Measurements from ENCODE around the gene PTGIS.

PTGIS gene

DNA sequence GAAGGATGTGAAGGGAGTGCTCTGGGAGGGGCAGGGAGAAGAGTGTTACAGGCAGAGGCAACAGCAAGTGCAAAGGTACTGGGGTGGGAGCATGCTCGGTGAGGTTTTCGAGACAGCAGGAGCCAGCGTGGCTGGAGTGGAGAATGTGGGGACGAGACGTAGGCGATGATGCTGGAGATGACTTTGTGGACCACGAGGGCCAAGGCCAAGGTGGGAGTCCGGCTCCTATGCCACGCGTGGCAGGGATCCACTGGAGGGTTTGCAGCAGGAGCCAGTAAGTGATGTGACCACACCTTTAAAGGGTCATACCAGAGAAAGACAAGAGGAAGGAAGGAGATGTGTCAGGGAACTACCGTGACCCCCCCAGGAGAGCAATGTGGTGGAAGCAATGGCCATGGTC lies 7.3 kb downstream of the PTGIS start:
- no peak overlapping the region for H3K4me3 ChIP-seq (ENCODE audit: low read depth, low read length)

DNA sequence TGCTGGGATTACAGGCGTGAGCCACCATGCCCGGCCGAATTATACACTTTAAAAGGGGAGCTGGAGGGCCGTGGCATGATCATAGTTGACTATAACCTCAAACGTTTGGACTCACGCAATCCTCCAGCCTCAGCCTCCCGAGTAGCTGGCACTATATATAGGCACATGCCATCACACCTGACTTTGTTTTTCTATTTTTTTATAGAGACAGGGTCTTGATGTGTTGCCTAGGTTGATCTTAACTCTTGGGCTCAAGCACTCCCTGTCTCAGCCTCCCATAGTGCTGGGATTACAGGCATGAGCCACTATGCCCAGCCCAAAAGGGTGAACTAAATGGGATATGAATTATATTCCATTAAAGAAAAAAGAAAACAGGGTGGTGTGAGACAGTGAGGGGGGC lies 7.8 kb downstream of the PTGIS start:
- no peak overlapping the region for H3K4me3 ChIP-seq (ENCODE audit: low read depth, low read length)

DNA sequence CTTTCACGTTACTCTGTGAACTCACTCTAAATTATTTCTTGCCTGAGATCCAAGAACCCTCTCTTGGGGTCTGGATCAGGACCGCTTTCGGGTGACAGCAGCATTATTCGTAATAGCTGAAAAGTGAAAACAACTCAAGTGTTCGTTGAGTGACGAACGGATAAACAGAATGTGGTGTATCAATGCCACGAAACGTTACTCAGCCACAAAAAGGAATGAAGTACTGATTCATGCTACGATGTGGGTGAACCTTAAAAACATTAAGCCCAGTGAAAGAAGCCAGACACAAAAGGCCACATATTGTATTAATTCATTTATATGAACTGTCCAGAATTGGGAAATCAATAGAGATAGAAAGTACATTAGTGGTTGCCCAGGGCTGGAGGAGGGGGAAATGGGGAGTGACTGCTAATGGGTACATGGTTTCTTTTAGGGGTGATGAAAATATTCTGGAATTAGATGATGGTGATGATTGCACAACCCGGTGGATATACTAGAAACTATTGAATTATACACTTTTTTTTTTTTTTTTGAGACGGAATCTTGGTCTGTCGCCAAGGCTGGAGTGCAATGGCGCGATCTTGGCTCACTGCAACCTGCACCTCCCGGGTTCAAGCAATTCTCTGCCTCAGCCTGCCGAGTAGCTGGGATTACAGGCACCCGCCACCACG lies 8.4 kb downstream of the PTGIS start:
- H3K4me3 ChIP-seq (ENCODE audit: low read depth, low read length): no peak overlapping the region

DNA sequence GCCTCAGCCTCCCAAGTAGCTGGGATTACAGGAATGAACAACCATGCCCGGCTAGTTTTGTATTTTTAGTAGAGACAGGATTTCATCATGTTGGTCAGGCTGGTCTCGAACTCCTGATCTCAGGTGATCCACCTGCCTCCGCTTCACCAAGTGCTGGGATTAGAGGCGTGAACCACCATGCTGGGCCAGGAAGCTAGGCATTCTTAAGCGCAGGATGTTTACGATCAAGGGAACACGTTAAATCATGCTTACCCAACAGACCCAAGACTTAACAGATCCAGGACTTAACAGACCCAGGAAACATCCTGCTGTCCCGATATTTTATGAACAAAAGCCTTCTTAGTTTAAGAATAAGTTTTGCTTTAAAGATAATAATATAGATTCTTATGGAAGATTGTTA lies 9.1 kb downstream of the PTGIS start:
- no peak overlapping the region for H3K4me3 ChIP-seq (ENCODE audit: low read depth, low read length)

DNA sequence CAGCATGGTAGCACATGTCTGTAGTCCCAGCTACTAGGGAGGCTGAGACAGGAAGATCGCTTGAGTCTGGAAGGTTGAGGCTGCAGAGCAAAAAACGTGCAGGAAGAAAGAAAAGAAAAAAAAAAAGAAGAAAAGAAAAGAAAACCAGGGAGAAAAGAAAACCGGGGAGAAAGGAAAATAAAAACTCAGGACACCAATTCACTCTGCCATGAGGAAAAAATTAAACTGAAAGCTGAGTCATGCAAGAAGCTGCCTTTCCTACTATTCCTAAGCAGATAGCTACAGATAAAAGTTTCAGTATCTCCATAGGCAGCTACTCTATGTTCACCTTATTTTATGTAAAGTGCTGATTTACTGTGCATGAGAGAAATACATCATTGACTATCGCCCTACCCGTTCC lies 10.5 kb downstream of the PTGIS start:
- H3K4me3 ChIP-seq (ENCODE audit: low read depth, low read length): no peak overlapping the region

DNA sequence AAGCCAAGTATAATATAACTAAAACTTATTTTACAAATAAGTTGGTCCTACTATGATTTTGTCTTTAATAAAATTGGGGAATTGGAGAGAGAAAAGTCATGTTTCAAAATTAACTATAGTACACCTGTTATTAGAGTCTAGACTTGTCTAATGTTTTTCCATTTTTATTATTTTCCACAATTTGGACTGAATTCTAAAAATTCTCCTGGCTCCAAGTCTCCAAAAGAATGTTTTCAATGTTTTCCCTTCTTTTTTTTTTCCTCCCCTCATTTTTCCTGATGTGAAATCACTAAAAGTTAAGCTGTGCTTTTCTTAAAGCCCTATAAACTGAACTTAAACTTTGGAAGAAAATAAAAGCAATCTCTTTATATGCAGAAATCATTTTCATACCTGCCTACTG lies 11.3 kb downstream of the PTGIS start:
- no peak overlapping the region for H3K4me3 ChIP-seq (ENCODE audit: low read depth, low read length)

DNA sequence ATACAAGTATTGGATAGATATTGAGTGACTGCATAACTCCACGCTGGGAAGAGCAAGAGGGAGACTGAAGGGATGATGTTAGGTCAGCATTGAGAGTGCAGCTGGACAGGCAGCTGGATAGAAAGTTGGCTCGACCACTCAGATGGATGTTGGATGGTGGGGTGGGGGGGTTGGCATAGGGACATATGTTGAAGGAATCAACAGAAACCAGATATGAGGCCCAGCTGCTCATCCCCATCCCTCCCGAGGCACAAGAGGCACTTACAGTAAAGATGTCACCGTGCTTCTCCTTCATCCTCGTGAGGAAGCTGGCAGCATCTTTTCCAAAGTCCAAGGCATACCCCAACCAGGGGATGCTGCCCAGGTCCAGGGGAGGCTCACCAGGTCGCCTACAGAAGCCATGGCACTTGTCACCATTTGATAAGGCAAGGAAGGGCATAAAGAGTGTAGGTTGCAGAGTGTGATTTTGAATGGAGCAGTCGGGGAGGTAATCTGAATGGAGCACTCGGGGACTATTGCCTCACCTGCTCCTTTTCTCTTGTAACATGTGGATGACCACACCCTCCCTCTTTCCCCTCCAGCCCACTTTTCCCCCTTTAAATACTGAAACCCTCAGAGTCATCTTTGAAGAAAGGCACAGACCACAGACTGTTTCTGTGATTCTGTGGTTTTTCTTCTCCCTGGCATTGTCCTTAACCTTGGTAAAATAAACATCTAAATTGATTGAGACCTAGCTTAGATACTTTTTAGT lies 18.0 kb downstream of the PTGIS start:
- H3K4me3 ChIP-seq (ENCODE audit: low read depth, low read length): no peak overlapping the region

DNA sequence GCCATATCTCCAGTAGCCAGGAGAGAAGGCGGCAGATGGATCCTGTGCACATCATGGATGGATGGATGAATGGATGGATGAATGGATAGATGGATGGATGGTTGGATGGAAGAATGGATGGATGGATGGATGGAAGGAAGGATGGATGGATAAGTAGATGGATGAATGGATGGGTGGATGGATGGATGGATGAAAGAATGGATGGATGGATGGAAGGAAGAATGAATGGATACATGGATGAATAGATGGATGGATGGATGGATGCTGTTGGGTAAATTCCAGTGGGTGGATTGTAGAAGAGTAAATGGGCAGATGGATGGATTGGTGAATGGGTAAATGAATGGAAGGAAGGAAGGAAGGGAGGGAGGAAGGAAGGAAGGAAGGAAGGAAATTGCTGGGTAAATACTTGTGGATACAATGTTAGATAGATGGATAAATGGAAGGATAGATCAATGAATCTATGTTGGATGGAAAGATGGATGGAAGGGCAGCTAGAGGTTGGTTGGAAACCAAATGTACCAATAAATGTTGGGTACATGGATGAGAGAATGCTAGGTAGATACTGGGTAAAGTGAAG lies 19.5 kb downstream of the PTGIS start:
- H3K4me3 ChIP-seq (ENCODE audit: low read depth, low read length): no peak overlapping the region

DNA sequence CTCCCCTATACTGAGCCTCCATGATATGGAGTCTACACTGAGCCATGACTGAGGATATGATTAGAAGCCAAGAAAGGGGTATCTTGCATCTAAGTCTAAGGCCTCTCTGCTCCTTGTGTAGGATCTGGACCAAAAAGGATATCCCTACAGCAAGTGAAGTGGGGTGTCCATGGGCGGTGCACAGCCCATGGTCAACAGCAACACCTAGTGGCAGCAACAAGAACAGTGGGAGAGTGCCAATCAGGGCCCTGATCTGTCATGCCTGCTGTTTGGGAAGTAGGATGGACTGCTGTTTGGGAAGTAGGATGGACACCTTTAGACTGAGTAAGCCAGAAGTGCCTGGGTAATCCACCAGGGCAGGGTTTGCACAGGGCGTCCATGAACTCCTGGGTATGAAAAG lies 22.4 kb downstream of the PTGIS start:
- no peak overlapping the region for H3K4me3 ChIP-seq (ENCODE audit: low read depth, low read length)

DNA sequence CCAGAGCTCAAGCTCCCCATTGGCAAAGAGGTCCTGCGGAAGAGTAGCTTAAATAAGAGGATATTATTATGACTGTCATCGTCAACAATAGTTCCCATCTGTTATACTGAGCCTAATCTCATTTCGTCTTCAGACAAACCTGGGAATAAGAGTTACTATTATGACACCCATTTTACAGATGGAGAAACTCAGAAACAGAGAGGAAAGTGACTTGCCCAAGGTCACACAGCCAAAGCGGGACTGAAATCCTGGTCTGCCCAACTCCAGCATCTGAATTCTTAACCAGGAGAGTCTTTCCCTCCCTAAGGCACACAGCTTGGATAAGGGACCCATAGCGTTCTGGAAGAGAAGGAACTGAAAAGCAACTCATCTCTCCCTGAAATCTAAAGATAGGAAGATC lies 23.4 kb downstream of the PTGIS start:
- no peak overlapping the region for H3K4me3 ChIP-seq (ENCODE audit: low read depth, low read length)

DNA sequence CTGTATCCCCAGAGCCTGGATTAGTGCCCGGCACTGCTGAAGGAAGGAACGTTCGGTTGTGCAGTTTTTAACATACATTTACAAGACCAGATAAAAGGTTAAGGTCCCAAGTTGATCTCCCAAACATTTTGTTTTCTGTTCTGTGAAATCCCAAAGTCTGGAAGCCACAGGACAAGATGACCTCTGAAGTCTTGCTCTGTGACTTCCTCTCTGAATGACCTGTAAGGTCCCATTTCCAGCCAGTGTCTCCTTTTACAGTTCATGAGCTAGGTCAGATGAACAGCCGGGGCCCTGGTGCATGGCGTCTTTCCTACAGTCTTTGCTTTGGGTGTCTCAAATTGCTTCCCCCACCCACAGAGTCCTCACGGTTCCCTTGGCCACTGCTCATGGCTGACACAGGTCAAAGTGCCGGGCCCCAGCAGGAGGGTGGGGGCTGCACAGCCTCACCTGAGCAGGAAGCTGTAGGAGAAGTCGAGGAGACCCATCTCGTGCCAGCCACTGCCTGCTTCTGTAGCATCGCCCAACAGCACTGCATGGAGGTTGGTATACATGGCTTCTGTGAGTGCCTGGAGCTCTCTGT lies 24.0 kb downstream of the PTGIS start:
- H3K4me3 ChIP-seq (ENCODE audit: low read depth, low read length): no peak overlapping the region

DNA sequence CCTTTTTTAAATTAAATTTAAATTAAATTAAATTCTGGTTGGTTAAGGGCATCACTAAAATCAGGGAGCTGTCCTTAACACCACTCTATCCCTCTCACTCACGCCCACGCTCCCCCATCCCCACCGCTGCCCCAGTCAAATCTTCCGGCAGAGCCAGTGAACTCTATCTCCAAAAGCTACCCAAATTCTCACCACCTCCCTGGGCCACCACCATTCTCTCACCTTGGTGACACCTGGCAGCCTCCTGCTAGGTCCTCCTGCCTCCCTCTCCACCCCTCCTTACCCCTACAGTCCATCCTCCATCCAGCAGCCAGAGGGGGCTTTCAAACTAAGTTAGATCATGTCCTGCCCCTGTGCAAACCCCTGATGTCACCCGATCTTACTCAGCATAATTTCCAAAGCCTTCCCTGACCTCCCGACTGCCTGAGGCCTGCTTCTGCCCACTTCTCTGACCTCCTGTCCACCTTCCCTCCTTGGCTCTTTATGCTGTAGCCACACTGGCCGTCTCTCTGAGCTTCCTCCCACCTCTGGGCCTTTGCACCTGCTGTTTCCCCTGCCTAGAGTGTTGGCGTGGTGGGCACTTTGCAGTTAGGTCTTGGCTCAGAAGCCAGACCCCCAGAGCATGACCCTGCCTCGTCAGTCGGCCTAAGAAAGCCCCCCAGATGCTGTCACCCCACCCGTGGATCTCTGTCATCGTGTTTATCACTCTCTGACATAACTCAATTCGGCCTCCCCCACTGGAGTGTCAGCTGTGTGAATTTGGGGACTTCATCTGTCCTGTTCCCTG lies 24.7 kb downstream of the PTGIS start:
- H3K4me3 ChIP-seq (ENCODE audit: low read depth, low read length): no peak overlapping the region

DNA sequence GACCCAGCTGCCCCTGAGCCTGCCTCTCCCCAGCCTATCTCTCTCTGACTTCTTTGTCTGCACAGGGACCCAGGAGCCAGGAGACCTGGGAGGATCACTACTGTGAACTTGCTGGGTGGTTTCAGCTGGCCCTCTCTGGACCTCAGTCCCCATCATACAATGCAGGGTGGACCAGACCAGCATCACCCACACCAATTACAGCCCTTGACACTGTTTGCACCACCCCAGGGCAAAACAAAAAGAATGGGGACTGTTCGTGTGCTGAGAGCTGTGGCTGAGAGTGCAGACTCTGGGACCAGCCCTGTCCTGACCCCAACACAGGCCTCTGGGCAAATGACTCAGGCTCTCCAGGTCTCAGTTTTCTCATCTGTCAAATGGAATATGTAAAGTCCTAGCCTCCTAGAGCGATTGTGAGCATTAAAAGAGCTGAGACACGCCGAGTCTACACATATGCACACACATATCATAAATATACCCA lies 25.4 kb downstream of the PTGIS start:
- H3K4me3 ChIP-seq (ENCODE audit: low read depth, low read length): no peak overlapping the region

DNA sequence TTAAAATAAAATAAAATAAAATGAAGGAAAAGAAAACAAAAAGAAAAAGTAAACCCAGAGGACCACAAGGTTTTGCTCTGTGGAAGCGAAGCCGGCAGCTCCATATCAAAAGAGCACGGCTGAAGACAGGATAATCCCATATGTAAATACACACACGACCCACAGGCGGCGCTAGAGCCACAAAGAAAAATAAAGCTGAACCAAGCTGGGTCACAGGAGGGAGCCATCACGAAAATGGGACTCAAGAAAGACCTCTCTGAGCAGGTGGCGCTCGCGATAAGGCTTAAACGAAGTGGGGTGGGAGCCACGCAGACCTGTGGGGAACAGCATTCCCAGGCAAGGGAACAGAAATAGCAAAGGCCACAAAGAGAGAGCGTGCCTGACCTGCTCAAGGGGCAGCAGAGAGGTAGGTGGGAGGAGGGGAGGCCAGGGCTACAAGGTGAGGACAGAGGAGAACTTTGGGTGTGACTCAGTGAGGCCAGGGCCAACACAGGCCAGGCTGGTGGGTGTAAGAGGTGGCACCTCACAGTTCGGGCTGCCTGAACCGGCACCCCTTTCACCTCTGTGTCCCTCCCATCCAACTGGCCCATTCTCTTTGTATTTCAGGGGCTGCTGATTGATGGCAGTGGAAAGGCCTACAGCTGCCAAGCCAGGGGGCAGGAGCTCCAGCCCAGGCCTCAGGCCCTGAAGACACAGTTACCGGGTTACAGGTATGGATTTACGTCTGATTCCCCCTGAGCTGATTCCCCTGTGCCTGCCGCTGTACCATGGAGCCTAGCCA lies 26.0 kb downstream of the PTGIS start:
- no peak overlapping the region for H3K4me3 ChIP-seq (ENCODE audit: low read depth, low read length)

DNA sequence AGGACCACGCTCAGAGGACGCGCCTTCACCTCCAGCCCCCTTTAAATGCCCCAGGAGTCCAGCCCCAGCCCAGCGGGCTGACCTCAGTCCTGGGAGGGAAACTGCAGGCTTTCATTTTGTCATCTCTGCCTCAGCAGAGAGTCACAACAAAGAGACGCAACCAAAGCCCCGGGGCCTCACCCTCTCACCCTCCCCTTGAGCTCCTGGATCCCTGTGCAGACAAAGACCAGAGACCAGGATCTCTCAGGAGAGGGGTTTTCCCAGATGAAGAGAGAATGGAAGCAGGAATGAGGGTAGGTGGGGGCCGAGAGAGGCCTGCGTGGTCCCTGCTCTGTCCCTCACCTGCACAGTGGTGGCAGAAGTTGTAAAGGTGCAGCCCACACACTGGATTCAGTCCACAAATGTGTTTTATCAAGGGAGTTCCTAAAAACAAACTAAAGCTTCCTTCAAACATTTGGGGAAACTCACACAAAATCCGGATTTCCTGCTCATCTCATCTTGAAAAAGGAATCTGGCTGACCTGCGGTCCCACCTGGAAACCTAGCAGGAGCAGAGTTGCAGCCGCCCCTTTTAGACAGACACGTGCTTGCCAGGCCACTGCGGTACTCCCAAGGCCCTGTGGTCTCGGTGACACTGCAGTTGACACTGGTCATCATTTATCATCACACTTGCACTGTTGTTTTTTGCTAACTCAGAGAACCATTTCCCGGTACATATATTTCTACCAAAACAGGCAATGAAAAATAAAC lies 27.1 kb downstream of the PTGIS start:
- H3K4me3 ChIP-seq (ENCODE audit: low read depth, low read length): no peak overlapping the region

DNA sequence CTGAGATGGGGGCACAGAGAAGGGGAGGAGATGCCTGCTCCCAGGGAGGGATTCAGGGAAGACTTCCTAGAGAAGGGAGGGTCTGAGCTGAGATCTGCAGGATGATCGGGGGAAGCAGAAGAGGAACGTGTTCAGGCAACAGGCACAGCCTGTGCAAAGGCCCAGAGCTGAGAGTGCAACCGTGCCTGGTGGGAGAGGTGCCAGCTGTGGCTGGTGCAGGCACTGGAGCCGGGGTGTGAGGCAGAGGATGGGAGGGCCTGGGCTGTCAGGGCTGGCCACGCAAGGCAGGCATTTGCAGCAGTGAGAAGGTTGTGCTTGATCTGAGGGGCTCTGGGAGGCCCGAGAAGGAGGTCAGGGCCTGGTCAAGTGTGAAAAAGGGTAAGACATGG lies 27.7 kb downstream of the PTGIS start:
- H3K4me3 ChIP-seq (ENCODE audit: low read depth, low read length): no peak overlapping the region

DNA sequence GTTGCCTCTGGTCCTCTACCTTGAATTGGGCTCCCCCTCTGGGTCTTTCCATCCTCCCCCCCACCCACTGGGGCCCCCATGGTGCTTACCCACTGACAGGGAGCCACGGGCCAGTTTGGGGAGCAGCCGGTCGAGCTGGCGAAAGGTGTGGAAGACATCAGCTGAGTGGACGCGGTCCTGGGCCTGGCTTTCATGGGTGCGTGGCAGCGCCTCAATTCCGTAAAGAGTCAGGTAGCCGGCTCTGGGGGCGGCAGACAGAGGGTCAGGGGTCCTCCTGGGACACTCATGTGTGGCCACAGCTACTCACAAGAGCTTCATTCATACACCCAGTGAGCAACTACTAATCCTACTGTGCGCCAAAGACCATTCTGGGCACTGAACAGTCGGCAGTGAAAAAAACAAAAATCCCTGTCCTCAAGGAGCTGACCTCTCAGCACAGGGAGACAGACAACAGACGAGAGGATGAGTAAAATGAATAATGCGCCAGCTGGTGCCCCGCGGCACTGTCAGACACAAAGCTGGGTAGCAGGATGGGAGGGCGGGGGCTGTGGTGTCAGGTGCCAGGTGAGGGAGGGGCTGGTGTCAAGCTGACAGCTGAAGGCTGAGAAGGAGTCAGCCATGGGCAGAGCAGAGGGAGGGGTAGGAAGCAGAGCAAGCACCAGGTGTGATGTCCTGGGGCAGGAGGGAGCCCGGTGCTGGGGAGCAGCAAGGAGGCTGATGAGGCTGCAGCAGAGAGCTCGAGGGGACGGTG lies 28.3 kb downstream of the PTGIS start:
- no peak overlapping the region for H3K4me3 ChIP-seq (ENCODE audit: low read depth, low read length)

DNA sequence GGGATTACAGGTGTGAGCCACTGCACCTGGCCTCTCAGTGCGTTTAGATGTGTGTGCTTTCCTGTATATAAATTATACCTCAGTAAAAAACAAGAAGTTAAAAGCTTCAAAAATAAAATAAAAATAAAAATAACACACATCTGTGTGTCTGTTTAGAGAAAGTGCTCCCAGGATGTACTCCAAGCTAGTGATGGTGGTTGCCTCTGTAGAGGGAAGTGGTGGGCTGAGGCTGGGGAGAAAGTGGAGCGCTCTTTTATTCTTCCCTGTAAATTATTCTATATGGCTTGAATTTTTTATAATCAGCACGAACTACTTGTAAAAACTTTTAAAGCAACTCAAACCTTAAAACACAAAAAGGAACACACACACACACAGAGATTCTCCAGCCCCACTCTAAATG lies 29.0 kb downstream of the PTGIS start:
- no peak overlapping the region for H3K4me3 ChIP-seq (ENCODE audit: low read depth, low read length)

DNA sequence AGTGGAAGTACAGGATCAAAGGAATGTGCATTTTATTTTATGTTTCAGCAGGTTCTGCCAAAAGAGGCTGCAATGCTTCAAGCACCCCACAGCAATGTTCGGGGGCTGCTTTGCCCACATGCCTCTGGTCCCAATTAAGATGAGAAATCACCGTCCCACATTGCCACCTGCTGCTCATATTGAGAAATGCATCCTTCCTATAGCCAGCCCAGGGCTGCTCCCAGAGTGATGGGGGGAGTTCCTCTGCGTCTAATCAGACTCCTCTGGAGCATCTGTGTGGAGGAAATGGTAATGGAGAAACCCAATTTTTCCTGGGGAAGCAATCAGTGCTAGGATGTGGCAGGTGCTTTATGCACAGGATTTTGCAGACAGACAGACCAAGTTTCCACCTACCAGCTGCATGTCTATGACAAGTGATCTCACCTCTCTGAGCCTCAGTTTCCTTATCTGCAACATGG lies 33.7 kb downstream of the PTGIS start:
- H3K4me3 ChIP-seq (ENCODE audit: low read depth, low read length): no peak overlapping the region
